Measurements from ENCODE around the gene TBX1.
"Not testable (repeated sequence)": the region's sequence is repeated elsewhere in the genome, so short reads cannot be mapped to it uniquely, and the experiment has no call there.

TBX1 gene

DNA sequence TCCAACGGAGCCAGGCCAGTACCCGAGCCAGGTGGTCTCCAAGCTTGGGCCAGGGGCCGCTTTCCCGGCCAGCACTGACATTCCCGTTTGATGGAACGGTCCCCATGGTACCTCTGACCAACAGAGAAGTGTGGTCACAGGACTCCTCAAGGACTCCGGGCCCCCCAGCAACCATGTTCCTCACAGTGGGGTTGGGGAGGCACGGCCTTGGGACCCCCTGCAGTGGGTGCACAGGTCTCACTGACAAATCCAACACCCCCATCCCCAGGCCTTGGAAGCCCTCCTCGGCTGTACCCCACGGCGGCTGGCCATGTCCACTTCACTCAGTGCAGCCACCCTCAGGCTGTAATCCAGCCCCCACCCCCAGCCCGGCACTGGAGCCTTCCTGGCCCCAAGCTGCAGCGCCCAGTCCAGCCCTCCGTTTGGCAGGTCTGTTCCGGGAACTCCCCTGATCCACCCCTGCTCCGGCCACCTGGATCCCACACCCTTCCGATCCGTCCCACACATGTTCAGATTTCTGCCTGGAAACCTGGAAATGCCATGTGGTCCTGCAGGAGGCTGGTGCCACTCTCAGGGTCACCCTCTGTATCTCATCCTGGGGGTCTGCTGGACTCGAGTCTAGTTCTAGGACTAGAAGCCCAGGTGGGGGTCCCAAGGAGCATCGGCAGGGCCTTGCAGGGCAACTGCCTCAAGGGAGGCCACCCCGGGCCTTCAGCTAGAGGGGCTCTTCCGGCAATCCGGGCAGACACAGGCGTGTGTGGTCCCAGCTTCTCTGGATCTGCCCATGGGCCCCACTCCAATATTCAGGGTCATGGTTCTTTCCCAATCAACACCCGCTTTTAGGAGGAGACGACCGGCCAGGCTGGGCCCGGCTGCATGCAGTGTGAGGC, 26.6 kb downstream of the TBX1 start:
- no peak for DNase-seq

DNA sequence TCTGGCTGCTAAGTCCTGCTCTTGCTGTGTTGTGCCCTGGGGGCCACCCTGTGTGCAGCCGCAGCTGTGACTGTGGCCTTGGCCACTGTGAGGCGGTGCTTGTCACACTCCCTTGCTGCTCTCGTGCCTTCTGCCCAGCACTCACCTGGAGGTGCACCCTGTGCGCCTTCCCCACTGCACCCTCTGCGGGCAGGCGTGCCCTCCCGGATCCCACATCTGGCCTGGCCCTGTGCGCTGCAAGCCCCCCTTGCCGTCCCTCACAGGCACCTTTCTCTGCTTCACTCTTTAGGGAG, 27.2 kb downstream of the TBX1 start:
- no peak for DNase-seq

DNA sequence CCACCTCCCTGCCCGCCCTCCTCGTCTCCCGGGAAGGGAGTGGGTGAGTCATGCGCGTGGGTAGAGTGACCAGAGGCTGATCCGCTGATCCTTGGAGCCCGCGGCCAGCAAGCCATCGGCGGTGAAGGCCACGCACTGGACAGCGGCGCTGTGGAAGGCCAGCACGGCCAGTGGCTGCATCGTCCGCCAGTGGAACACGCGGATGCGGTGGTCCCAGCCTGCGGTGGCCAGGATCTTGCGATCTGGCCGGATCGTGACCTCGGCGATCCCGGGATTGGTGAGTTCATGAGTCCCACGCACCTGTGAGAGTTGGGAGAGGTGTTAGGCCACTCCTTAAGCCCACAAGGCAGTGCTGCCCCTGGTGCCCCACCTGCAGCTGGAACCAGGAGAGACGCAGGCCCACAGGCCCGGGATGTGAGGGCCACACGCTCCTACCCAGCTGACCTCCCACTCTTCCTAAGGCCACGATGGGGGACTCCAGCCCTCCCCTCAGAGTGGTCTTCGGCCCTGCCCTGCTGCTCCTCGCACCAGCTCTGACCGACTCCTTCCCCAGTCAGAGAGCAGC, 28.2 kb downstream of the TBX1 start:
- no peak for DNase-seq

DNA sequence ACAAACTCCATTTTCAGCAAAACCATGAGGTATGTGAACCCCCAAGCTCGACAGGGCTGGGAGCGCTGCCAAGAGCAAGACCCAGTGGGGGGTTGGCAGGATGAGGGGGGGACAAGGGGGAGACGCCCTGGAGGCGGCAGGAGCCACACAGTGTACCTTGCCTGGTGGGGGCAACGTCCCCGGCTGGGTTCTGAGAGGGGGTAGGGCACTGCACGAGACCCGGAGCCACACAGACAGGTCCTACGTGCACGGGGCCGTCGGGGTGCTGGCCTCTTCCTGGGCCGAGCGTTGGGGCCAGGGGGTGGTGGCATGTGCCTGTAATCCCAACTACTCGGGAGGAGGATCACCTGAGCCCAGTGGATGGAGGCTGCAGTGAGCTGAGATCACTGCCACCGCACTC, 28.8 kb downstream of the TBX1 start:
- DNase-seq, result no peak

DNA sequence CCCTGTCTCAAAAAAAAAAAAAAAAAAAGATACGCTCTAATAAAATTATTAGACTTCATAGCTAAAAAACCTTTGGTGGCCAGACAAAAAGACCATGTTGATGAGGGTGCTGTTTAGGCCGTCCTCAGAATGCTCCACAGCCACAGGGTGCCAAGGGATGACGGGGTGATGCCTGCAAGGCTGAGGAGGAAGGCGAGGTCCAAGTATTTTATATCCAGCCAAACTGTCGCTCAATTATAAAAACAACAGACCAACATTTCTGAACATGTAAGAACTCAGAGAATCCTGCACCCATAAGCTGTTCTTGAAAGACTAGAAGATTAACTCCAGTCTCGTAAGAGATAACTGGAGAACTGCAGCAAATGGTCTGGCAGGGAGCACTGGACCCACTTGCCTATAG, 29.2 kb downstream of the TBX1 start:
- no peak for DNase-seq

DNA sequence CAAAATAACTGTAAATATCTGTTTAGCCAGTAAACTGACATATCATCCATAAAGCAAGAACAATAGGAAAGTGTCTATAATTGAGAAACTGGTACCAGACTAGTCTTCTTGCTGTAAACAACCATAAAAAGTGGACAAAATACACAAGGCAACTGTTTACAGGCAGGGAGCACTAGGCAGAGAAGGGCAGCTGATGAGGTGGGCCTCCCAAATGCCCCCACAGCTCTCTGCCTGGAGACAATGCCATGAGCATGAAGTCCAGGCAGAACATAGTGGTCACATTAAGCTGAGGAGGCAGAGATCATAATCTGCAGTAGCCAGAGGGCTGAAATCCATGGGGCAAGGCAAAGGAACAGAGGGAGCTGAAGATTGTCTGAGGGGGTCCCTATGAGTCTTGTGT, 30.7 kb downstream of the TBX1 start:
- no peak for DNase-seq

DNA sequence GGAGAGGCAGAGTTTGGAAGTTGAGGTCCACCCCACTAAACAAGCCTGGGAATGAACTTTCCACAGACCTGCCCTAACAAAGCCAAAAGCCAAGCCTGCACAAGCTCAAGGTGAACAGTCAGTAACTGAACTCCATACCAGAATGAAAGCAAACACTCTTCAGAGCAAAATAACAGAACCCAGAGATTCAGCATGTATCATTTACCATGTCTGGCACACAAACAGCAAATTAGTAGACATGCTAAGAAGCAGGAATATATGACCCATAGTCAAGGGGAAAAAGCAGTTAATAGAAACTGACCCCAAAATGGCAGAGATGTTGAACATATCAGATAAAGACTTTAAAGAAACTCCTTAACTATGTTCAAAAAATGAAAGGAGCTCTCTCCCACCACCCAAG, 31.3 kb downstream of the TBX1 start:
- DNase-seq, result no peak

DNA sequence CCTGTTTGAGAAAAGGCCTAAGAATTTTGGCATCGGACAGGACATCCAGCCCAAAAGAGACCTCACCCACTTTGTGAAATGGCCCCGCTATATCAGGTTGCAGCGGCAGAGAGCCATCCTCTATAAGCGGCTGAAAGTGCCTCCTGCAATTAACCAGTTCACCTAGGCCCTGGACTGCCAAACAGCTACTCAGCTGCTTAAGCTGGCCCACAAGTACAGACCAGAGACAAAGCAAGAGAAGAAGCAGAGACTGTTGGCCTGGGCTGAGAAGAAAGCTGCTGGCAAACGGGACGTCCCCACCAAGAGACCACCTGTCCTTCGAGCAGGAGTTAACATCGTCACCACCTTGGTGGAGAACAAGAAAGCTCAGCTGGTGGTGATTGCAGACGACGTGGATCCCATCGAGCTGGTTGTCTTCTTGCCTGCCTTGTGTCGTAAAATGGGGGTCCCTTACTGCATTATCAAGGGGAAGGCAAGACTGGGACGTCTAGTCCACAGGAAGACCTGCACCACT, 31.9 kb downstream of the TBX1 start:
- not testable (repeated sequence) for DNase-seq

DNA sequence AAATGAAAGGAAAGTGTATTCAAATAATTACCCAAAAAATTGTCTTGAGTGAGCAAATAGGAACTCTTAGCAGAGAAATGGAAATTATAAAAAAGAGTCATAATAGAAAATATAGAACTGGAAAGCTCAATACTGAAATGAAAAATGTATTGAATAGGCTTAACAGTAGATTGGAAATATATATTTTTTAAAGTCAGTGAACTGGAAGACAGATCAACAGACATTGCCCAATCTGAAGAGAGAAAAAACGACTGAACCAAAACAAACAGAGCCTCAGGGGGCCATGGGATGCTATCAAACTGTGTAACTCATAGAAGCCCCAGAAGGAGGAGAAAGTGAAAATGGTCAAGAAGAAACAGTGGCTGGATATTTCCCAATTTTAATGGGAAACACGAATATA, 32.6 kb downstream of the TBX1 start:
- DNase-seq, result no peak

DNA sequence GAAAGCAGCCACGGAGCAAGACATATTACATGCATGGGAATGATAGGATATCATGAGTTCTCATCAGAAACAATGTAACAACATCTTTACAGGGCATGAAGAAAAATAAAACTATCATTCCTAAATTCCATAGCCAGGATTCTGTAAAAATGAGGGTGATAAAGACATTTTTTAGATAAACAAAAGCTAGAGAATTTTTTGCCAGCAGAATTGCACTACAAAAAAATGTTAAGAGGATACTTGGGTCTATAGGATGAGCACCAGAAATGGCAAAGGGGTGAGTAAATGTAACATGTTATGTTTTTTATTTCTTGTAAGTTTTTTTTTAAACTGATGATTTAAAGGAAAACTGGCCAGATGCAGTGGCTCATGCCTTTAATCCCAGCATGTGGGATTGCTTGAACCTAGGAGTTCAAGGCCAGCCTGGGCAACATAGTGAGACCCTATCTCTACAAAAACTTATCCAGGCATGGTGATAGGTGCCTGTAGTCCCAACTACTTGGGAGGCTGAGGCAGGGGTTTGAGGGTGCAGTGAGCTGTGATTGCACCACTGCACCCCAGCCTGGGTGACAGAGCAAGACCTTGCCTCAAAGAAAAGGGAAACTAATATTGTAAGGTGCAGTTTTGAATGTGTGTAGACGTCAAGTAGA, 33.2 kb downstream of the TBX1 start:
- no peak for DNase-seq

DNA sequence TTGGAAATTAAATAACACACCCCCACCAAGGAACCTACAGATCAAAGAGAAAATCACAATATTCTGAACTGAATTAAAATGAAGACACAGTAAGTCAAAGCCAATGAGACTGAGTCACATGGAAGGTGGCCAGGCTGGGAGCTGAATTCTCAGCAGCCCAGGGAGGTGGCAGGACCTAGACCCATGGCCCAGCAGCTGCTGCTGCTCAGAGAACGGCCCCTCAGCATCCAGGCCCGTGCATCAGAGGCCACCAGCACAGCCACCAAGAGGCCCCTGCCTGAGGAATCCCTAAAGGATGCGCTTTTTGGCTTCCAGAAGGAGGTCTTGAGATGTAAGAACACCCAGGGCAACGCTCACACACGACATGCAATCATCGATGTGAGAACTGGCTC, 35.0 kb downstream of the TBX1 start:
- DNase-seq, result no peak

DNA sequence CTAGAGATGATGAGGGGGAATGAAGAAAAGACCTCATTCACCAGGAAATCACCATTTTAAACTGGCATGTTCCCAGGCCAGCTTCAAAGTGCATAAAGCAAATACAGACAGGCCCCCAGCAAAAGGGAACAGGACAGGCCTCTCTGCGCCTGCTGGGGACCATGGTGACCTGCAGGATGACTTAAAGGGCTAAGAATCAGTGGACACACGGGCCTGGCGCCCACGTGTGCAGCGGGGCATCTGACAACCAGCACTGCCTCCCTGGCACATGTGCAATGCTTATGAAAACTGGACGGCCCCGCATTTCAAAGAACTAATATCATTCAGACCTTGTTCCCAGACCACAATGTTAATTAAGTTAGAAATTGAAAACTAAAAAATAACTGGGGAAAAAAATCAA, 35.6 kb downstream of the TBX1 start:
- DNase-seq, result no peak

DNA sequence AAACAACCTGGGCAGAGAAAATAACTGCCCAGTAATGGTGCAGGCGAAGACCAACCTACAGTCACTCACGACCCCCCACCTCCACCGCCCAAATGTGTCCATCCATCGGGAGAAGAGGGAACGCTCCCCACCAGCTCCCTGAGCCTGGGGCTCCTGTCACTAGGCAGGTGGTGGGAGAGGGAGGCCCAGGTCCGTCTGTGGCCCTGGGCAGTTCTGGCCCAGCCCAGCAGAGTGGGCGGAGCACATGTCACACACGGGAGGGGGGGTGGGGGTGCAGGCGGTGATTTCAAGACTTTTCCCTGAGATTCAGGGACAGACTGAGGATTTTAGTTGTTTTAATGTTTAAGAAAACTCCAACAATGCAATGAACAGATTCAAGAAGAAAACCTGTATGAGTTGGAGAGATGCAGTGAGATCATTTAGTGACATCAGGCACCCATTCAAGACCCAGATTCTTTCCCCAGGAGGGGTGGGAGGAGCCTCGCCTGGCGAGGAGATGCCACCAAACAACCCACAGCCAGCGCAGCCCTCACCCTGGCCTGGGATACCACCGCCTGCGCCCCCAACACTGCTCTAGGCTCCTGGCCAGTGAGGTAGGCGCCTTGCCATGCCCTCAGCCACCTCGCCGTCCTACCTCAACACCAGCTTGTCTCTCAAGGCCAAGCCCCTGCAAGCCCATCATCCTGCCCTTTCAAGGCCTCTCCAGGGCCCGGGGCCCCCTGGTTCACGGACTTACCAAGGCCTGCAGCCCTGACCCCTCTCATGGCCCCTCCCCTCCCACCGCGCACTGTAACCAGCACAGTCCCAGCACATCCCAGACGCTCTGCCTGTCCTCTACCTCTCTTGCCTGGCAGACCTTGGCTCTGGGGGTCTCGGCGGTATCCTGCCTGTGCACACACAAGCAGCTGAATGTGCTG, 36.8 kb downstream of the TBX1 start:
- DNase-seq, result no peak

DNA sequence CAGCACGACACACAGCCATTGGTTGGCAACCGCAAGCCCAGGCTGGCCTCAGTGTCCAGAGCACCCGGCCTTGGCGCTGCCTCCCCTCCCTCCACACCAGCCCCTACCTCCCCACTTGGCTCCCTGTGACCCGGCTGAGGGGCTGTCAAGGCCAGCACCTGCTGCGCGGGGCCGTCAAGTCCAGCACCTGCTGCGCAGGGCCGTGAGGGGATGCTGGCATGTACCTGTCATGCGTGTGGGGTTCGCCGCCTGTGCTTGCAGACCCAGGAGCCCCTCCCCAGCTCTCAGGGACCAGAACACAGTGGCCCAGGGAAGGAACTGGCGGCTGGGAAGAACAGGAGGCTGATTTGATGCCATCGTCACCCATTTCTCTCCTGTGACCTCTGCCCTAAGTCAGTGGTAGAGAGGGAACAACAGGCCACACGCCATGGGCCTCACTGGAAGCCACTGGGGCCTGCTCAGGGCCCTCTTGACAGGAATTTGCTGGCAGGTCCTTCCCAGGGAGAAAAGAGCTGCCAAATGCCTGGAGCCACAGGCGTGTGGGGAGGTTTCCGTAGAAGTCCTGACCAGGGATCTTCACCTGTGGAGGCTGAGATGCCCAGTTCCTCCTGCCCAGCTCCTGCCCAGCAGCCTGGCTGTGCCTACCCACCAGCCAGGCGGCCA, 37.6 kb downstream of the TBX1 start:
- DNase-seq, result no peak

DNA sequence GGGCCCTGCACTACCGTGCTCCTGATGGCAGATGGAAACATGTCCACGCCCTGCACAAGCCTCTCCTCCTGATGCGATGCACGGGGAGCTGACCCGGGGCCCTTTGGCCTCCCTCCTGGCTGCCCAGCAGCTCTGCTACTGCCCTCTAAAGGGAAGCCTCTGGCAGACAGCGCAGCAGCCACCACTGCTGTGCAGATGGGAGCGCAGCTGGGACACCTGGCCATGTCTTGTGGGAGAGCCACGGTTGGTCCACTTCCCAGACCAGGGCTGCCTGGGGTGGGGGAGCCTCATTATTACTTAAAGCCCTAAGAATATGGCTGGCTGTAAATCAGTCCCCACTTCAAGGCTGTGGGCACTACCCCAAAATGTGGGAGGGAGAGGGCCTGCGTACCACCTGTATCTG, 38.3 kb downstream of the TBX1 start:
- no peak for DNase-seq

DNA sequence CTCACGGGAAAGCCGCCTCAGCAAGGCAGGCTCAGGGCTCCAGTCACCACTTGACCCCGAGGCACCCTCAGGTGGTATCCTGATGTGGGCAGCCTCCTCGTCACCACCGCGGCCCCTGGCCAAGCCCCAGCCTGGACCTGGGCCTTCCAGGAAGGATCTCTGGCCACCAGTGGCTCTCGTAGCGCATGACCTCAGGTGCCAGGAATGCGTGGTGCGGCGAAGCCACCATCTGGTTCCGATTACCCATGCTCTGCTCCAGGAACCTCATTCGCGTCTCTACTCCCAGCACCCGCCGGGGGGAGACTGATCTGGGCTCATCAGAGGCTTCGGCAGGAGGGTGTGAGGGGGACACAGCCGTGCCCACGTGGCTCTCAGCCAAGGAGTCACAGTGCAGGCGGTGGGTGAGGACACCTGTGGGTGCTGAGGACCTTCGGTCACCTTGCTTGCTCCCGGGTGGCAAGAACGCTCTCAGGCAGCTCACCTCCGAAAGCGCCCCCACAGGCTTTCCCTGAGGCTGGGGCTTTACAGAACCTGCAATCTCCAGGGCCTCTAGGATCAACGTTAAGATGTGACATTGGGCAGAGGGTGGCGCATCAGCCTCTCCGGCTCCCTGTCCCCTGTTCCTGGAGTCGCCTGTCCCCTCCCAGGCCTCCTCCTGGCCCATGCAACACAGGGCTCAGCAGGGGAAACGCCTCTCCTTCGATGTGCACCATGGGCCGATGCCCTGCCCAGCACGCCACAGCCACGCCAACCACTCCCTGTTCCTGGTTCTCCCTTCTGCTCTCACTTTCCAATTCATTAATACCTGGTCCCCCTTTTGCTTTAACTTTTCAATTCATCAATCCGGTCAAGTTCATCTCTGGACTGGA, 39.0 kb downstream of the TBX1 start:
- DNase-seq, result no peak

DNA sequence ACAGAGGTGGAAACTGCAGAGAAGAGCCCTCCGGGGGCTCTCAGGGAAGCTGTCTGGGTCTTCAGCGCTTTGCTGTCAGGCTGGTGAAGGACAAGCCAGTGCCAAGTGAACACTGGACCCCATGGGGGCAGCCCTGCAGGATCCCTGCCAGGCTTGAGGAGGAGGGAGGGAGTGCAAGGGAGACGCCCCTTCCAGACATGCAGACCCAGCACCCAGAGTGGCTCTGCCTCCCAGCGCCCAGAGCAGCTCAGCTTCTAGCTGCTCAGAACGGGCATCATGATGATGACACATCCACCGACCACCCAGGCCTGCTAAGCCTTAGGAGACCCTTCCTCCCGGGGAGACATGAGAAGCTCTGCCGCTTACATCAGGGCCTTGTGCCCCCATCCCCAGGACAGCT, 39.7 kb downstream of the TBX1 start:
- no peak for DNase-seq

DNA sequence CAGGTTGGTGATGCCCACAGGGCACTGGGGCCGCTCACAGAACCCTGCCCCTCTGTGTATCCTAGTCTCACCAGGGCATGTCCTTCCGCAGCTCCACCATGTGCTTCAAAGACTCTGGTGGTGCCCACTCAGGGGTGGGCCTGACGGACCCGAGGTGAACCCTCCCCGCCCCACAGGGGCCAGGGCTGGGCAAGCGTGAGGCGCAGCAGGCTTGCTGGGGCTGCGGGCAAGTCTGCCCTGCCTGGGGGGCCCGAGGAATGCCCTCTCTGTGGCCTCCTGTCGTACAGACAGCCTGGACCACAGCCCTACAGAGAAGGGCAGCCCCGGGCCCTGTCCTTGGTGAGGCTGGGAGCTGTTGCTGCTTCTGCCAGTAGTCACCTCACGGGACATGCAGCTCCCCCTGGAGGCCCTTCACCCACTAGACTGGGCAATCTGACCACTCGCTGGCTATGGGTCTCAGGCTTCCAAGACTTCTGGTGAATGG, 40.2 kb downstream of the TBX1 start:
- no peak for DNase-seq

DNA sequence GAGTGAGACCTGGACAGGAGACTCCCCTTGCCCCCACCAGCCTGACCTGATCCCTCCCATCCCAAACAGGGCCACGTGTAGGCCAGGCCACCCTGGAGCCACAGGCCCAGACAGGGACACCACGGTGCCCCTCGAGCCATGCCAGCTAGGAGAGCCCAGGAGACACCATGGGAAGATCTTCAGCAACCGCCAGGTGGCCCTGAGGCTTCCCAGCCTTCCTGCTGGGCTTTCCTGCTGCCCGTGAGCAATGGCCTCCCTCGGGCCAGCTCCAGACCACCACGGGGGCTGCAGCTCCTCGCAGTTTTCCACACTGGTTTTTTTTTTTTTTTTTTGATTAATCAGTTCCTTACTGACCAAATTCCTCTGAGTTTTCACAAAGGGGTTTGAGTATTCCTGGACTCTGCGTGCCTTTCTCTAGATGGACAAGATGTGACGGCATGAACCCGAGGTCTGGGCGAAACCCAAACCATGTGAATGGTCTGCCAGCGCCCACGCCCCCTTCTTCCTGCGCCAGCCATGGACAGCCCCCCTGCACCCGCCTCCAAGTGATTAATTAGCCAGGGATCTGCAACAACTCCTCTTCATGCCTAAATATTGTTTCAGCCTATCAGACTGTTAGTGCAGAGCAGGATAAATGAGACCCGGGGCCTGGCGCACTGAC, 40.9 kb downstream of the TBX1 start:
- DNase-seq, result no peak

DNA sequence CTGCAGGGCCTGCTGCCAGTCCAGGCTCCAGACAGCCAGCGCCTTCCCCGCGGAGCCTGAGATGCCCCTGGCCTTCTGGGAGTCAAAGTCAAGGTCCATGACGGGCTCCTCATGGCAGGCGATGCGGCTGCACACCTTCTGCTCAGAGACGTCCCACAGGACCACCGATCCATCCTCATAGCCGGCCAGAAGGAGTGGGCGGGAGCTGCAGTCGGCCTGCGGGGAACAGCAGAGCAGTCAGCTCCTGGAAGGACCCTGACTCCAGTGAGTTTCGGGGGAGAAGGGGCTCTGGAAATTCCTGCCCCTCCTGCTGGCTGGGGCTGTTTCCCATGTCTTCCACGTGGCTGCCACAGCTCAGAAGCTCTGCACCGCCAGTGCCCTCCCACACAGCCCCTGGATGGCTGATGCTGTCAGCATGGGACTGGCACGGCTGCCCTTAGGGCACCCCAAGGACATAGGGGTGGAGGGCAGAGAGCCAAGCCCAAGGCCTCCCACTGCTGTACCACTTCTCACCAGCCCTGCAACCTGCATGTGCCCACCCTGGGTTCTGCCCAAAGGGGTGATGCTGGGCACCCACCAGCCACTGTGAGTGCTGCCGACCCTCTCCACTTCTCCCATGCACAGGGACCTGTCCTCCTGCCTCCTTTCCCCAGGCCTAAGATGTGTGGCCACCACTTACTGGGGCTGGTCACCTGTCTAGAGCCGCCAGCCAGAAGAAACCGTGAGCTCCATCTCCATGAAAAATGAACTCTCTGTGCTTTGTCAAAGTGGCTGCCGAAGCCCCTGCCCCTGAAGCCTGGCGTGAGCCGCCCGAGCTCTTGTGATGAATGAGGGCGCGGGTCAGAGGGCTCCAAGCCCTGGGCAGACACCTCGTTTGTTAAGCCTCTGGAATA, 41.7 kb downstream of the TBX1 start:
- DNase-seq, result no peak
